ENCODE measurements around the gene OR6C4.
"Not testable (repeated sequence)": the region's sequence is repeated elsewhere in the genome, so short reads cannot be mapped to it uniquely, and the experiment has no call there.

Gene OR6C4

DNA sequence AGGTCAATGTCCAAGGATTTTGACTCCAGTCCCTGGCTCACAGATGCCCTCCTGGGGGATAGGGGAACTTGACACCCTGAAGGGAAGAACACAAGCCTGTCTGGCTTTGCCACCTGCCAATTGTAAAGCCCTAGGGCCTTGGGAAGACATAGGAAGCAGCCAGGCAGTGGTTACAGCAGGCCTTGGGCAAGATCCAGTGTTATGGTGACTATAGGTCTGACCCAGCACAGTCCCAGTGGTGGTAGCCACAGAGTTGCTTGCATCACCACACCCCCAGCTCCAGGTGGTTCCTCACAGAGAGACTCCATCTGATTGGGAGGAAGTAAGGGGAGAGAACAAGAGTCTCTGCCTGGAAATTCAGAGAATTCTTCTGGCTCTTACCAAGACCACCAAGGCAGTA, 33.0 kb upstream of the OR6C4 start:
- Histone ChIP-seq H3K4me2 (ENCODE audit: low read length, poor library complexity, severe bottlenecking) (no peak overlapping the region), H4K8ac (ENCODE audit: low read length) (no peak overlapping the region), H2BK15ac (ENCODE audit: low read depth, poor library complexity, severe bottlenecking) (no peak overlapping the region)

DNA sequence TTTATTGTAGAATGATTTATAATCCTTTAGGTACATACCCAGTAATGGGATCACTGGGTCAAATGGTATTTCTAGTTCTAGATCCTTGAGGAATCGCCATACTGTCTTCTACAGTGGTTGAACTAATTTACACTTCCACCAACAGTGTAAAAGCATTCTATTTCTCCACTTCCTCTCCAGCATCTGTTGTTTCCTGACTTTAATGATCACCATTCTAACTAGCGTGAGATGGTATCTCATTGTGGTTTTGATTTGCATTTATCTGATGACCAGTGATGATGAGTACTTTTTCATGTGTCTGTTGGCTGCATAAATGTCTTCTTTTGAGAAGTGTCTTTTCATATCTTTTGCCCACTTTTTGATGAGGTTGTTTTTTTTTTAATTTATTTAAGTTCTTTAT, 1.2 kb upstream of the OR6C4 start:
- H3K18ac ChIP-seq (ENCODE audit: low read depth in 1 of 2, low read length in 2 of 2); H2BK12ac ChIP-seq (ENCODE audit: low read length in 2 of 2); H3K9me3 ChIP-seq (ENCODE audit: control insufficient read depth, low read length); H3K27ac ChIP-seq (ENCODE audit: low read length, poor library complexity, severe bottlenecking); DNase-seq; H3K79me1 ChIP-seq (replicated peaks; ENCODE audit: low read length, poor library complexity, severe bottlenecking); H3K27me3 ChIP-seq (ENCODE audit: control insufficient read depth in 1 of 2, insufficient read depth in 1 of 2, low read length in 2 of 2); H3K14ac ChIP-seq (ENCODE audit: low read length in 2 of 2); H3K23ac ChIP-seq (ENCODE audit: low read length in 2 of 2); H3K36me3 ChIP-seq (ENCODE audit: control insufficient read depth in 1 of 2, insufficient read depth in 2 of 2, low read depth in 1 of 2, low read length in 2 of 2); H4K8ac ChIP-seq (ENCODE audit: low read length); H3K4ac ChIP-seq (ENCODE audit: low read depth in 1 of 2, low read length in 2 of 2); H3K4me1 ChIP-seq (ENCODE audit: control insufficient read depth, insufficient read depth, low read depth, low read length); H3K9ac ChIP-seq (ENCODE audit: low read length); H2BK15ac ChIP-seq (ENCODE audit: low read depth, poor library complexity, severe bottlenecking); H2BK120ac ChIP-seq (ENCODE audit: low read depth, low read length); H2BK5ac ChIP-seq (ENCODE audit: low read depth, low read length, poor library complexity, severe bottlenecking); H3K4me3 ChIP-seq (ENCODE audit: insufficient read depth in 1 of 2, low read depth in 1 of 2, low read length in 2 of 2); H2AK5ac ChIP-seq (ENCODE audit: low read length, severe bottlenecking); H2AFZ ChIP-seq (ENCODE audit: low read depth, low read length); H4K91ac ChIP-seq (ENCODE audit: low read length); H3K4me2 ChIP-seq (ENCODE audit: low read length, poor library complexity, severe bottlenecking): not testable (repeated sequence)
- WGBS: 44% methylated on average over 1 of the region's 2 CpGs

More for the DNA sequence above, 33.0 kb upstream of the OR6C4 start:
- Histone ChIP-seq H4K91ac (ENCODE audit: low read length) (no peak overlapping the region), H2AFZ (ENCODE audit: low read depth, low read length) (no peak overlapping the region), H3K27me3 (ENCODE audit: control insufficient read depth in 1 of 2, insufficient read depth in 1 of 2, low read length in 2 of 2) (no peaks in the 10 kb centered on the region), H2BK12ac (ENCODE audit: low read length in 2 of 2) (no peak overlapping the region), H3K4me1 (ENCODE audit: control insufficient read depth, insufficient read depth, low read depth, low read length) (no peaks in the 10 kb centered on the region), H3K9me3 (ENCODE audit: control insufficient read depth, low read length) (no peaks in the 10 kb centered on the region), H3K4me3 (ENCODE audit: insufficient read depth in 1 of 2, low read depth in 1 of 2, low read length in 2 of 2) (no peak overlapping the region), H2AK5ac (ENCODE audit: low read length, severe bottlenecking) (no peak overlapping the region), H2BK120ac (ENCODE audit: low read depth, low read length) (no peak overlapping the region), H3K23ac (ENCODE audit: low read length in 2 of 2) (no peak overlapping the region), H3K79me1 (replicated peaks; ENCODE audit: low read length, poor library complexity, severe bottlenecking) (no peaks in the 10 kb centered on the region), H3K18ac (ENCODE audit: low read depth in 1 of 2, low read length in 2 of 2) (no peak overlapping the region), H3K9ac (ENCODE audit: low read length) (no peak overlapping the region), H3K4ac (ENCODE audit: low read depth in 1 of 2, low read length in 2 of 2) (no peak overlapping the region), H3K14ac (ENCODE audit: low read length in 2 of 2) (no peak overlapping the region), H3K27ac (ENCODE audit: low read length, poor library complexity, severe bottlenecking) (no peak overlapping the region), H3K36me3 (ENCODE audit: control insufficient read depth in 1 of 2, insufficient read depth in 2 of 2, low read depth in 1 of 2, low read length in 2 of 2) (no peaks in the 10 kb centered on the region), H2BK5ac (ENCODE audit: low read depth, low read length, poor library complexity, severe bottlenecking) (no peak overlapping the region)
- no peak for DNase-seq

DNA sequence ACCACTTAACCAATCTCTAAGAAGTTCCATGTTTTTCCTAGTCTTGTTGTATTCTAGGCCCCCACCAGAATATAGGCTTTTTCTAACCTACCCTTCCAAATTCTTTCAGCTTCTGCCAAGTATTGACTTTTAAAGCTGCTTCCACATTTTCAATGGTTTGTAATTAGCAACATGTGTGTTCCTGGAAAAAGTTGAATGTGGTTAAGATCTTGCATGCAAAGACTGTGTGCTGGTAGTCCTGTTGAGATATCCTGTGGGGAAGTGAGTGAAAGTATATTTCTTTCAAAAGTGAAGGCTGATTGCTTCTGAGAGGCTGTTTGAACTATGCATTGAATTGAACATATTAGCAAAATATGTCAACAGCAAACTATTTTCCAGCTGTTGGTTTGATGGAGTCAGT, 646 bp upstream of the OR6C4 start:
- H3K9me3 ChIP-seq (ENCODE audit: control insufficient read depth, low read length): peaks cover 4% of the 10 kb centered on the region
- no peak overlapping the region for H3K4me2 ChIP-seq (ENCODE audit: low read length, poor library complexity, severe bottlenecking)
- H4K8ac ChIP-seq (ENCODE audit: low read length): no peak overlapping the region
- H2AK5ac ChIP-seq (ENCODE audit: low read length, severe bottlenecking): no peak overlapping the region
- no peak overlapping the region for H3K14ac ChIP-seq (ENCODE audit: low read length in 2 of 2)
- H2BK5ac ChIP-seq (ENCODE audit: low read depth, low read length, poor library complexity, severe bottlenecking): no peak overlapping the region
- no peaks in the 10 kb centered on the region for H3K4me1 ChIP-seq (ENCODE audit: control insufficient read depth, insufficient read depth, low read depth, low read length)
- no peaks in the 10 kb centered on the region for H3K27me3 ChIP-seq (ENCODE audit: control insufficient read depth in 1 of 2, insufficient read depth in 1 of 2, low read length in 2 of 2)
- no peak overlapping the region for H2BK12ac ChIP-seq (ENCODE audit: low read length in 2 of 2)
- H2AFZ ChIP-seq (ENCODE audit: low read depth, low read length): no peak overlapping the region
- H3K23ac ChIP-seq (ENCODE audit: low read length in 2 of 2): no peak overlapping the region
- no peak overlapping the region for H3K4me3 ChIP-seq (ENCODE audit: insufficient read depth in 1 of 2, low read depth in 1 of 2, low read length in 2 of 2)
- no peaks in the 10 kb centered on the region for H3K36me3 ChIP-seq (ENCODE audit: control insufficient read depth in 1 of 2, insufficient read depth in 2 of 2, low read depth in 1 of 2, low read length in 2 of 2)
- H3K9ac ChIP-seq (ENCODE audit: low read length): no peak overlapping the region
- H2BK120ac ChIP-seq (ENCODE audit: low read depth, low read length): no peak overlapping the region
- no peak overlapping the region for H3K18ac ChIP-seq (ENCODE audit: low read depth in 1 of 2, low read length in 2 of 2)
- no peak overlapping the region for H2BK15ac ChIP-seq (ENCODE audit: low read depth, poor library complexity, severe bottlenecking)
- no peak overlapping the region for H3K27ac ChIP-seq (ENCODE audit: low read length, poor library complexity, severe bottlenecking)
- no peak overlapping the region for H3K4ac ChIP-seq (ENCODE audit: low read depth in 1 of 2, low read length in 2 of 2)
- no peaks in the 10 kb centered on the region for H3K79me1 ChIP-seq (replicated peaks; ENCODE audit: low read length, poor library complexity, severe bottlenecking)
- DNase-seq: no peak
- H4K91ac ChIP-seq (ENCODE audit: low read length): no peak overlapping the region

DNA sequence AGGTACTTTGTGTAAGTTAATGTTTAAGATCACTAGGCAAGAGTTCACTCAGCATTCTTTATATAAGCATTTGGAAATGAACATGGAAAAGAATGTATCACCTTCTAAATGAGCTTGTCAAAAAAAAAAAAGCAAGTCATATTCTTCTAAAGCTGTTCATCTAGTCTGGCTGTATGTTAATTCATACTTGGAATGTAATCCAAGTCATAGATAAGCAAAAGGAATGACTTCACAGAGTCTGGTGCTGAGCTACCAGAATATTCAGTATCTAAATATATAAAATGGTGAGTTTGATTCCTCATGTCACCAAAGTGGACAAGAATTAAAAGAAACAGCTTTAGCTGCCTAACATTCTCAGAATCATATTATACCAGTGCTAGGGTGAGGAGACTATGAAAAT, 4.9 kb downstream of the OR6C4 start:
- peaks cover 22% of the 10 kb centered on the region for H3K9me3 ChIP-seq (ENCODE audit: control insufficient read depth, low read length)
- H3K14ac ChIP-seq (ENCODE audit: low read length in 2 of 2): no peak overlapping the region
- H3K4me3 ChIP-seq (ENCODE audit: insufficient read depth in 1 of 2, low read depth in 1 of 2, low read length in 2 of 2): no peak overlapping the region
- H3K4me2 ChIP-seq (ENCODE audit: low read length, poor library complexity, severe bottlenecking): no peak overlapping the region
- H3K27me3 ChIP-seq (ENCODE audit: control insufficient read depth in 1 of 2, insufficient read depth in 1 of 2, low read length in 2 of 2): no peaks in the 10 kb centered on the region
- H3K79me1 ChIP-seq (replicated peaks; ENCODE audit: low read length, poor library complexity, severe bottlenecking): no peaks in the 10 kb centered on the region
- H2BK120ac ChIP-seq (ENCODE audit: low read depth, low read length): no peak overlapping the region
- H2AFZ ChIP-seq (ENCODE audit: low read depth, low read length): no peak overlapping the region
- no peaks in the 10 kb centered on the region for H3K4me1 ChIP-seq (ENCODE audit: control insufficient read depth, insufficient read depth, low read depth, low read length)
- H3K36me3 ChIP-seq (ENCODE audit: control insufficient read depth in 1 of 2, insufficient read depth in 2 of 2, low read depth in 1 of 2, low read length in 2 of 2): no peaks in the 10 kb centered on the region
- no peak overlapping the region for H3K23ac ChIP-seq (ENCODE audit: low read length in 2 of 2)
- no peak overlapping the region for H3K27ac ChIP-seq (ENCODE audit: low read length, poor library complexity, severe bottlenecking)
- no peak overlapping the region for H2BK15ac ChIP-seq (ENCODE audit: low read depth, poor library complexity, severe bottlenecking)
- H4K8ac ChIP-seq (ENCODE audit: low read length): no peak overlapping the region
- H2AK5ac ChIP-seq (ENCODE audit: low read length, severe bottlenecking): no peak overlapping the region
- no peak overlapping the region for H2BK5ac ChIP-seq (ENCODE audit: low read depth, low read length, poor library complexity, severe bottlenecking)
- no peak overlapping the region for H3K4ac ChIP-seq (ENCODE audit: low read depth in 1 of 2, low read length in 2 of 2)
- H3K9ac ChIP-seq (ENCODE audit: low read length): no peak overlapping the region
- DNase-seq: no peak
- H2BK12ac ChIP-seq (ENCODE audit: low read length in 2 of 2): no peak overlapping the region
- no peak overlapping the region for H4K91ac ChIP-seq (ENCODE audit: low read length)
- no peak overlapping the region for H3K18ac ChIP-seq (ENCODE audit: low read depth in 1 of 2, low read length in 2 of 2)
